NCI-H128 (cell line): Measurements from ENCODE around the gene STEAP3.

Source experiments
- DNase-seq: peaks from one replicate; lab custom pipeline; 2025; ENCODE audit not compliant: unreplicated experiment; lab: John Stamatoyannopoulos, UW

STEAP3 gene, protein sequence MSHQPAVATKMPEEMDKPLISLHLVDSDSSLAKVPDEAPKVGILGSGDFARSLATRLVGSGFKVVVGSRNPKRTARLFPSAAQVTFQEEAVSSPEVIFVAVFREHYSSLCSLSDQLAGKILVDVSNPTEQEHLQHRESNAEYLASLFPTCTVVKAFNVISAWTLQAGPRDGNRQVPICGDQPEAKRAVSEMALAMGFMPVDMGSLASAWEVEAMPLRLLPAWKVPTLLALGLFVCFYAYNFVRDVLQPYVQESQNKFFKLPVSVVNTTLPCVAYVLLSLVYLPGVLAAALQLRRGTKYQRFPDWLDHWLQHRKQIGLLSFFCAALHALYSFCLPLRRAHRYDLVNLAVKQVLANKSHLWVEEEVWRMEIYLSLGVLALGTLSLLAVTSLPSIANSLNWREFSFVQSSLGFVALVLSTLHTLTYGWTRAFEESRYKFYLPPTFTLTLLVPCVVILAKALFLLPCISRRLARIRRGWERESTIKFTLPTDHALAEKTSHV

DNA sequence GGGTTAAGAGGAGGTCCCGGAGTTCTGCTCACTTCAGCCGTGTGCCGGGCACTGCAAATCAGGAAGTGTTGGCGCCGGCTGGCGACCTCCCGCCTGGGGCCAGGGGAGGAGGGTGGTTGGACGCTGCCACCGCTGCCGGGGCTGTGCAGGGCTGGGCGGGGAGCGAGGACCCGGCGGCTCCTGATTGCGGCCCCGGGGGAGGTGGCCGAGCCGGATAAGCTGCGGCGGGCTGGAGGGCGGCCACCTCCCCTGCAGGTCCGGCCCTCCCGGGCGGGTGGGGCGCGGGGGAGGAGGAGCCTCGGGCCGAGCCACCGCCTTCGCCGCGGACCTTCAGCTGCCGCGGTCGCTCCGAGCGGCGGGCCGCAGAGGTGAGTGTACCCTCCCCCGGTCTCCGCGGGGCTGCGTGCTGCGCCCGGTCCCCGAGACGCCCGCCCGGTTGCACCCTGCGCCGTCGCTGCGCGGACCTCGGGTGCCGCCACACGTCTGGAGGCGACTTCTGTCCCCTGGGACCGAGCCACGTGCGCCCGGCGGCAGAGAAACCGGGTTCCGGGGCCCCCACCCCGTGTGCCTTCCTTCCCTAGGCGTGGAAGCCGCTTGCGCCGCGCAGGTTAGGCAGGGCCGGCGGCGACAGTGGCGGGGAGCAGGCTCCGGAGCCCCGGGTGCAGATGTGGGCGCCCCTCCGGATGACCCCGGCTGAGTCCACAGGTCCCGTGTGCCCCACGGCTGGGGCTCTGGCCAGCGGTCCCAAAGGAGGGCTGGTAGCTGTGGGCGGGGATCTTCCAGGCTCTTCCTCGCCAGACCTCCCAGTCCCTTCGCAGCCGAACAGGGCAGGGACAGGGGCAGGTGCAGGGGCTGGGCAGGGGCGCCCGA, at the start of gene STEAP3:
STEAP3 (plus strand) TSS at position 314 of the 870 bp plus-strand sequence. CDS start 7,179 bp downstream, outside the sequence.
- DNase-seq: no peak

DNA sequence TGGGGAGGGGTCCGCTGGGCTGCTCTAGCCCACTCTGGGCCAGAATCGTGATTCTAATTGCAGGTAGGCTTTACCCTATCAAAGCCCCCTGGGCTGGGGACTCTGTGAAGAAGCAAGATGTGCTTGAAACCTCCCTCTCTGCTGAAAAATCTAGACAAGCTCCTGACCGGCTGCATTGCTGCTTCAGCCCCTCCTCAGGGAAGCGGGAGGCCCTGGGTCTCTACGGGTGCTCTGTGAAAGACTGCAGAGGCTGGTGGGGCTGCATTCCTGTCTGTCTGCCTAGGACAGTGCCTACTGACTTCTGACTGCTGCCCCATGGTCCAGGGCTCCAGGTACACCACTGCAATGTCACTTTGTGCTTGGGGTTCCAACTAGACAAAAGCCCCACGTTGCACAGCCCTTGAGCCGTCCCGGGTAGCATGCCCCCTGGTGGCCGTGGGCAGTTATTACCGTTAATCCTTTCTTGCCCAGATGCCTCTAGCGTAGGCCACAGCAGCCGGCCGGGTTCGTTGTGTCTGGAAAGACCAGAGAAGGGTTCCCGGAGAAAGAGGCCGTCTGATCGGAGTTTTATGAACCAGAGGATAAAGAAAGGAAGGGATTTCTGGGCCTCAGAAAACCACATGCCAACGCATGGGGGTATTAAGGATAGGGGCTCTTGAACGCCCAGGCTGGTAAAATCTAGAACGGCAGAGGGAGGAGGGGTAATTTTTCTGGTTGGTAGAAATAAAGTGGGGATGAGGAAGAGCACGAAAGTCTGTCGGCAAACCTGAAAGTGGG, 49.2 kb upstream of the STEAP3 start:
- no peak for DNase-seq

DNA sequence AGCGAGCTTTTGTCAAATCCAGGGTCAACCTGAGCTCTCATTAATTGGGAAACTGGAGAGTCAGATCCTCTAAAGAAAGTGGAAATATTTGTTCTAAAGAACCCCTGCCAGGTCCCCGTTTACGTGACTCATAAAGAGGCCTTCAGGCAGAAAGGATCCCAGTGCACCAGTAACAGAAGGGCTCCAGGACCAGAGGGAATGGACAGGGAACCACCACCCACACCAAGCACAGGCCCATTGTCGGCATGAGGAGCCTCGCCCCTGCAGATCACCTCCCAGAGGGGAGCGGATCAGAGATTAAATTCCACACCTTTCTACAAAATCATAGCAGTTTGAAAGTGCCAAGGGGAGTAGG, 48.7 kb upstream of the STEAP3 start:
- no peak for DNase-seq

DNA sequence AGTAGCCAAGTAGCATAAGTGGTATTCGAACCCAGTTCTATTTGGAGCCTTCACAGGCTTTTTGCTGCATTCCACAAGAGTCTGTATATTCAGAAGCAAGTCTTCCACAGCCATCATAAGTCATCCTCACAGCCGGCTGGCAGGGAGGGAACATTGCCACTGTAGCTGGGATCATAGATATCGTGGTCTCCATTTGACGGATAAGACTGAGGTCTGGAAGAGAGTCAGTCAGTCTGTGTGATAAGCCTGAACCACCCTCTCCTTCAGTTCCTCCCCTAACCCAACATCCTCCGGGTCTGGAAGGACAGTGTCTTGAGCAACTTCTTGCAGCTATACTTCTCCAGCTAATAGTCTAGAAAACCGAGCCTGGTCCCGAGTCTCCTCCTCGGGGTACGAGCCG, 48.1 kb upstream of the STEAP3 start:
- no peak for DNase-seq

DNA sequence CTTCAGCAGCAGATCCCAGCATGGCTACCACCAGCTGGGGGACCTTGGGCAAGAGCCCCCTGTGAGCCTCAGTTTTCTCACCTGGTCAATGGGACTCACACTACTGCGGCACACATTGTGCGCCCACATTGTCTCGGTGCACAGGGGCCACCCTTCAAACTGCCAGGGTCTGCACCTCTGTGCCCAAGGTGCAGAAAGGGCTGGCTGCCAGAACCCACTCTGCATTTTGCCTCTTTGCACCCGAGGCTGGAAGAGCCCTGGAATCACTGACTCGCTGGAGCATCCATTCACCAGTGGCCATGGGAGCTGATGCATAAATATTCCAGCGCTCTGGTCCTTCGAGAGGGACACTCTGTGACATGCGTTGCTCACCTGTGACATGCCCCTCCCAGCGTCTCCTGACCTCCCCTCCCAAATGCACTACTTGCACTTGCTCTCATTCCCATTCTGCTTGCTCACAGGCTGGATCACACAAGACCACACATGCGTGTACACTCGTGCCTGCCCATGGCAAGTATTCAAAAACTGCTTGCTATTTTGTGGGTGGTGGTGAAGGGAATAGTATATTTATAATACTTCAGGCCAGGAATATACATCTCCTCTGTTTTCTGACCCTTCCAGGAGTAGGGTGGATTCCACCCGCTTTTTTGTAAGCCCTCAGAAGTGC, 46.3 kb upstream of the STEAP3 start:
- DNase-seq: no peak

DNA sequence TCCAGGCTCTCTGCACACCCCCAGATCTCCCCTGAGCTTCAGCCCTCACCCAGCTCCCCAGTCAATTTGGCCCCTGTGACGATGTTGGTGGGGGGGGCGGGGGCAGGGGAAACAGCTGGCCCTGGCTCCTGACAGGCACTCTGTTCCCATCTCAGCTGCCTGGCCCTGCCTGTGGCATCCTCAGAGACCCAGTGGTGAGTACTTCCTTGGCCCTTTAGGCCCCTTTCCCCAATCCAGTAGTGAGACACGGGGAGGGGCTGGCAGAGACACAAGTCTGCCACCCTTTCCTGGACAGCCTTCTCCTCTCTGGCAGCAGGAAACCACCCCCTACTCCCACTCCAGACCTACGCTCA, 45.8 kb upstream of the STEAP3 start:
- DNase-seq: no peak

DNA sequence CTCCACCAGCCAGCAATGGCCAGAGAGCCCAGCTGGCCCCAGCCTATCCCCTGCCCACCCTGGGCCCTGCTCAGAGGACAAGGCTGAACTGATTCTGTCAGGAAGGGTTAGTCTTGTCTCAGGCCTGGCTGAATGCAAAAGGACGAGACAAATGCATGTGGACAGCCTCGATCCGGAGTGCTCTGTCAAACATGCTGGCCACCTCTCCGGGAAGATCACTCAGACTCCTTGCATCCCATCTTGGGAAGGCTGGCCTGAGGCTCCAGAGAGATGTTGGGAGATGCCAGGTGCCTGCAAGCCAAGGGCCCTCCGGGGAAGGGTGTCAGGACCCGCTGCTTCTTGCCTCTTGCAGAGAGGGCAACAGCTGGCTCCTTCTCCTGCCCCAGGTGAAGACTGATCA, 44.9 kb upstream of the STEAP3 start:
- no peak for DNase-seq

DNA sequence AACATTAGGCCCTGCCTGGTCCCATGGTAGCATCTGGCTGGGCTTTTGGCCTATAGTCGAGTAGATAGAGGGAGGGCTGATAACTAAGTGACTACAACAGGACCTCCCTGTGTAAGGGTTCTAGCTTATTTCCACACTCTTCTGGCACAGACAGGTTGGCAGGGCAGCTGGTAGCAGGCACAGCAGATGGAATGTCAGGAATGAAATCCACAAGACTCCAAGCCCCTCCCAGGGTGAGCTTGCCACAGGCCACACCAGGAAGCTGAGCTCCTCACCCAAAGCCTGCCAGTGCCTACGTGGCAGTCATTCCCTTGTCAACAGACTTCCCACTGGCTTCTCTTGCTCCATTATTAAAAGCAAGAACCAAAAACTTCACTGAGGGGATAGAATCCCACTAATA, 44.4 kb upstream of the STEAP3 start:
- no peak for DNase-seq

DNA sequence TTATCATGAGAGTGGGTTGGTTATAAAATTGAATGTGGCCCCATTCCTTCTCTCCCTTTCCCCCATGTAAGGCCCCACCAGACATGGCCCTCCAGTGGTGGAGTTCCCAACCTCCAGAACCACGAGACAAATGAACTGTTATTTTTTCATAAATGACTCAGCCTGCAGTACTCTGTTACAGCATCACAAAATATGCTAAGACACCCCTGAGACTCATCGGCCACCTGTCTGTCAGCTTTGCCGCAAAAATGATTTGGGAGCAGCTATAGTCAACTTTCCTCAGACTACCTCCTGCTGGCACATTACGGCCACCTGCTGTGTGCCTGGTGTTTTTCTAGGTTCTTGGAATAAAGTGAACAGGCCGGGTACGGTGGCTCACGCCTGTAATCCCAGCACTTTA, 43.6 kb upstream of the STEAP3 start:
- no peak for DNase-seq

DNA sequence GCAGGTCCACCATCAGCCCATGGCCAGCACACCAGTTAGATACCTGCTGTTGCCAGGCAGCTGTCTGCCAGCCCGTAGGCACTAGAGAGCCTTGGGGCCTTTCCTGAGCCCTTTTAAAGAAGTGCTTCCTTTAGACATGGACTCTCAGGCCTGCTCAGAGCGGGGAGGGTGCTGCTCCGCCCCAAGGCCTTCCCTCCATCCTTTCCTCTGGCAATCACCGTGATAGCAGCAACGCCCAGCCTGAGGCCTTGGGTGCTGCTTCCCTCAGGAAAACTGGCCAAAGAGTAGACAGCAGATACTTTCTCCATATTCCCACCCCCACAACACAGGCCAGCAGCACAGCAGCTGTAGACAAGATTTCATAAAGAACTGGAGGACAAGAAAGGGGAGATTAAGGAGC, 42.7 kb upstream of the STEAP3 start:
- no peak for DNase-seq

DNA sequence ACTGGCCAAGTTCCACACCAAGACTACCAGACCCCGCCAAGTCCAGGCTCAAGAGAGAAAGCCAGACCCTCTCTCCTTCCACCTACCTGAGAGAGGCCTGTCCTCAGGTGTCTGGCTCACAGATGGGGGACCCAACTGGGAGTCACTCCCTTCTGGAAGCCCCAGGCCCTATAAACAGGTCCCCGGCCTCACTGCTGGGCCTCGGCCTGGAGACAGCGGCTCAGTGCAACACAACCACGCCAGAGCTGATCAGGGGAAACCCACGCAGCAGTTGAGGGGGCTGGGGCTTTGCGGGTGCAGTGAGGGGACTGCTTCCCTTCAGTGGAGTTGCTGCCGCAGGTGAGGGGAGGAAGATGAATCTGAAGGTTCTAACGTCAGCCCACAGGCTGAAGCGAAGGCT, 42.2 kb upstream of the STEAP3 start:
- no peak for DNase-seq

DNA sequence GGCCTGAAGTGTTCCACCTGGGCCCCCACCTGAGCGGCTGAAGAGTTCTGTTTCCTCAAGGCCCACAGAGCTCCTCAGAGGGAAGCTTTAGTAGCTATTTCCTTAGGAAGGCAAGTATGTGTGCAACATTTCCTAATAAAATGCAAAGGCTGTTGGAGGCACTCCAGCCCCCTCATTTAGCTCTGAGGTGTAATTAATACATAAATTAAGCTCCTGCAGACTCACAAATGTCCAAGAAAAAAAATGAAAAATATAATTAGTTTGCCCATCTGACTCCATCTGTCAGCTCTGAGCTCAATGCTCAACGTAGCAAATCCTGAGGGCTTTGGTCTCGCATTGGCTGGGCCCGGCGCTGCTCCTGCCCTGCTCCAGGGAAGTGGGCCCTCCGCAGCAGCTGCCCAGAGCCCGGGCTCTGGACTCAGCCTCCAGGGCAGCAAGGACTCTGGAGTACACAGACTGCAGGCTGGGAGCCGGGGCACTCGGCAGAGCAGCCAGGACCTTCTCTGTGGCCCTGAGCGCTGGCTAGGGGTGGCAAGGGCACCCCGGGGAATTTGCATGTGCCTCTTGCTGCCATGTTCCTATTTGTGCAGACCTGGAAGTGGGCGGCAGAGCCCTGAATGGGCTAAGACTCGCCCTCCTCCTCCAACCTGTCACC, 41.7 kb upstream of the STEAP3 start:
- no peak for DNase-seq

DNA sequence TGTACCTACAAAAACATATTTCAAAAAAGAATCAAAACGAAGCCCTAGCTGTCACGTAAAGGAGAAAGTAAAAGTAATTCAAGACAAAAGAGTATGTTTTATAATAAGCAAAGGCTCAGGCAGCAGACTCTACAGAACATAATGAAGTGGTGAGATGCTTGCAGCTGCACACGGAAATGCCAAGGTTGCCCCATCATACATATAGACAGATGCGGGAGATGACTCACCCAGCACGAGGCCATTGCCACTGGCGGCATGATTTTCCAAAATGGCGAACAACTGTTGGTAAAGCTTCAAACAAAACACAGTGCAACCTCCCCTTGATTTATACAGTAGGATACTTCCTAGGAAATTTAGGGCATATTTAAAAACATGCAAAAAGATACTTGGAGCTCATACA, 39.1 kb upstream of the STEAP3 start:
- no peak for DNase-seq

DNA sequence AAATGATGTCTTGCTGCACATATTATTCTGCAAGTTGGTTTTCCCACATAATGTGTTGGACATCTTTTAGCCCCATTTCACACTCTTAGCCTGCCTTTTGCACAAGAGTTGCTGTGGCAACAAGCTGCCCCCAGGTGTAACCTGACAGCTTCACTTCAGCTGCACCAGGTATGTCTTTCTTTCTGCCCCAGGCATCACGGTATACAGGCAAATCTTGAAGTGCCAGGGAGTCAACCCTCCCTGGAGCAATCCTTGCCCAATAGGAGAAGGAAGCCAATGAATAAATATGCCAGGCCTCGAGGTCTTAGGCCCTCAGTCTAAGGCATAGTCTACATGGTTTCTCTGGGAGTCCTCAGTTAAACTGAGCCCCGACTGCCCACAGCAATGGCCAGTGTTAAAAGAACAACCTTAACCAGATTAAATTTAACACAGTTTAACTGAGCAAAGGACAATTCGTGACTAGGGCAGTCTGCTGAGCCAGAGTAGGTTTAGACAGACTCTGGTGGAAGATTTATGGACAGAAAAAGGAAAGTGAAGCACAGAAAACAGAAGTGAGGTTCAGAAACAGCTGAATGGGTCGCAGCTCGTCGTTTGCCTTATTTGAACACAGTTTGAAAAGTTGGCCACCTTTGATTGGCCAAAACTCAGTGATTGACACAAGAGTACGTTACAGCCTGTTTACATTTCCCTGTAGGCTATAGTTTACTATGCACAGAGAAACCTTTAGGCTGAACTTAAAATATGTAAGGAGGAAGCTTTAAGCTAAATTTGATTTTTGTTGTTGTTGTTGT, 33.1 kb upstream of the STEAP3 start:
- no peak for DNase-seq

DNA sequence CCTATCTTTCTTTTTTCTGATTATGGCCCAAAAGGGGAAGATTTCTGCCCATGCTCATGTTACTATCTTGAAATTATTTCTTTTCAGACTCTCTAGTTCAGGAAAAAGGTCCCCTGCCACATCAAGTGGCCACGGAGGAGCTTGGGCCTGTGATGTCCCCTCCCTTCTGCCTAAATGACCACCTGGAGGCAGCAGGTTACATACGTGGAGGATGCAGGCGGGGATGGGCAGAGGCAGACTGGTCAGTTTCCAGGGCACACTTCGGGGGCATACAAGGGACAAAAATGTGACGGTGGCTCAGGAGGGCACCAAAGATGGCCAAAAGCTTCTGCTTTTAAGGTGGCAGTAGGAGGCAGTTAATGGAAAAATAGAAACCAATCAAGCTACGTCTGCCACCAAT, 30.7 kb upstream of the STEAP3 start:
- DNase-seq: no peak

DNA sequence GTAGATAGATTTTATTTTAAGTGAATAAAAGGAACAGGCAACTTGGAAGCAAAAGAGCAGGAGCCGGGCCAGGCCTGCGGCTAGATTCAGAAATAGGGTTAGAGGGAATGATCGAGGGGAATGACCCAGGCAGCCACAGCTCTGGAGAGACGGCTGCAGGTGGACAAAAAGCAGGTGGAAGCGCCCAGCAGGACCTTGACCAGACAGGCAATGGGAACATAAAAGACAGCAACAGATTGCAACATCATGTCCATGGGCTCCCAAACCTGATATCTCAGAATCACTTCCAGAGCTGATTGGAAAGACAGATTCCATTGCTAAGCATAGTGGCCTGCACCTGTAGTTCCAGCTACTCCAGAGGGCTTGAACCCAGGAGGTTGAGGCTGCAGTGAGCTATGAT, 28.6 kb upstream of the STEAP3 start:
- DNase-seq: no peak

DNA sequence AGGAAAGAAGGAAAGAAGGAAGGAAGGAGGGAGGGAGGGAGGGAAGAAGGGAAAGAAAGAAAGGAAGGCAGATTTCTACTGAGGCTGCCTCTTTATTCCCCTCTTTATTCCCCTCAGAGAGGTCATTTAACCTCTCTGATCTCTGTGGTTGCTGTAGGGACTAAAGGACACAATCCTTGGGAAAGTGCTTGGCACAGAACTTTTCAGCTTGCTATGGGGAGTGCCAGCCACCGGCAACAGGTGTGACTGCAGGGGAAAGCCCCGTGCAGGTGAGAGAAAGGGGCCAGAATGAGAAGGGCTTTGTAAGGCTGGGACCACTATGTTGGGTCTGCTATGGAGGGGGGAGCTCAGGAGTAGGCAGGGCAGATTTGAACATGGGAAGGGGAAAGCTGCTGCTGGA, 27.7 kb upstream of the STEAP3 start:
- DNase-seq: no peak

DNA sequence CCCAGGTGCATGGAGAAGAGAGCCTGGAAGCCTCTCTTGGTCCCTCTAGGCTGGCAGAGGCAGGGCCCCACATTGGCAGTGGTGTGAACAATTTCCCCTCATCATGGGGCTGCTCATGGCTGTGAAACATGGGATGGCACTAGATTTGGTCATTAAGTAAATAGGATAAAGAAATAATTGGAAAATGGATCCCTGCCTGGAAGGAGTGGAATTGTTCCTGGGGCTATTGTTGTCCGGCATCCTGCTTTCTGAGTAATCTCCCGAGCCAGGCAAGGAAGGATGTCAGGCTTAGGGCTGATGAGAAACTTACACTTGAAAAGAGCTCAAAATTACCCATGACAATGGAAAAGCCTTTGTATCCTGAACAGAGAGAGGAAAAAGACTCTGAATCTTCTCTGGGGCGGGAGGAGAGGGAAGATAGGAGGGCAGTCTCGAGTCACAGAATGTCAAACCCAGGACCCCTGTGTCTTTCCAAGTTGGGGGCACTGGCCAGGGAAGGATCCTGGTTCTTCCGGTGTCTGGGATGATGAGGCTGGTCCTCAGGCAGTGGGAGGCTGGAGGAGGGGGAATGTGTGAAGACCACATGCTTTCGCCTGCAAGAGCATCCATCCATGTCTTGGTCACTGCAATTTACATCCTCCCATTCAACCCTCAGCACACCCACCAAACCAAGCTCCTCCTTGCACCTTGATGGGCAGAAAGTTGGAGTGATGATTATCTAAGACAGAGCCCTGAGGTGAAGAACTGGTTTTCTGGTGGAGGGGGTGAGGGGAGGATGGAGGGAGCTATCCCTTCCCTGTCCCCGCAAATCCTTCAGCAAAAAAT, 27.1 kb upstream of the STEAP3 start:
- no peak for DNase-seq

DNA sequence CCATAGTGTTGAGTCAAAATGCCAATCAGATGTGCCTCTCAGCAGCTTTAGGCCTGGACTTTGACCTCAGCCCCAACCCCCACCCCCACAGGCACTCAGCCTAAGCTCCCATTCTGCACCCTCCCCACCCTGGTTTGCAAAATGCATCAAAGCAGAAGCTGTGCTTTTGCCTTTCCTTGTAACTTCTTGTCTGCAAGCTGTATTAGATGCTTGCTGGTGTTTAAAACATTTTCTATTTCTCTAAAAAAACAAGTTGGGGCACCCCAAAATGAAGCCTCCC, 26.6 kb upstream of the STEAP3 start:
- no peak for DNase-seq
